A549 treated with Mapracorat at 1 μM for 4 hours (cell line): ENCODE measurements around the gene TRIM67. TPM values are rescaled to one million over a fixed set of nuclear protein-coding genes. Genes with fewer than 3 reads are reported as not detected.

Experiments
- total RNA-seq: library from RNA; stranded (reverse); fragments of 200-300 nt; extraction: Qiagen RNA extraction; gene quantifications from 5 replicates; pipeline ENCODE4 v1.2.3, GENCODE V29; 2022

TRIM67 gene
- total RNA-seq, result 0.12 to 0.19 TPM (median 0.14 TPM) in 5 replicates

GRCh38 chr1:231161667-231162296 lies at the start of gene TRIM67:
TRIM67 (plus strand) TSS chr1:231162058; CDS start chr1:231162970, 912 bp downstream.

GRCh38 chr1:231240883-231241735 lies 79.3 kb downstream of the TRIM67 start, which contains the start of gene GNPAT:
GNPAT (plus strand) TSS chr1:231241212; CDS start chr1:231241379, 167 bp downstream.

Other genes starting within 250 kb of the TRIM67 start
- gene TTC13, start 183.2 kb upstream of the TRIM67 start, total RNA-seq, result 8.0 to 10.5 TPM (median 9.2 TPM) in 5 replicates
- 24.3 to 26.8 TPM (median 25.1 TPM) in 5 replicates for gene ARV1, start 183.0 kb upstream of the TRIM67 start, total RNA-seq
- 11.2 to 17.9 TPM (median 15.9 TPM) in 5 replicates for gene FAM89A, start 121.8 kb upstream of the TRIM67 start, total RNA-seq
- 34.4 to 39.4 TPM (median 36.1 TPM) in 5 replicates for gene GNPAT, start 79.2 kb downstream of the TRIM67 start, total RNA-seq
- gene EXOC8, start 175.8 kb downstream of the TRIM67 start, total RNA-seq, result 8.0 to 9.3 TPM (median 9.1 TPM) in 5 replicates
- gene SPRTN, start 176.2 kb downstream of the TRIM67 start, total RNA-seq, result 11.5 to 14.4 TPM (median 14.2 TPM) in 5 replicates